GM12892 (cell line): ENCODE data around the gene ECHDC1.

ENCODE experiments used
- POLR2A ChIP-seq: IDR thresholded peaks from 2 replicates; pipeline ENCODE4 v1.6.1; 2011; ENCODE audit warnings: low read depth, low read length, control low read depth
- POLR2AphosphoS5 ChIP-seq: IDR thresholded peaks from 2 replicates; pipeline ENCODE4 v1.6.1; 2011; ENCODE audit warnings: low read depth, low read length, control low read depth
- TAF1 ChIP-seq: IDR thresholded peaks from 2 replicates; pipeline ENCODE4 v1.6.1; 2011; ENCODE audit warnings: low read depth, mild to moderate bottlenecking, control low read depth, low read length, borderline replicate concordance

DNA sequence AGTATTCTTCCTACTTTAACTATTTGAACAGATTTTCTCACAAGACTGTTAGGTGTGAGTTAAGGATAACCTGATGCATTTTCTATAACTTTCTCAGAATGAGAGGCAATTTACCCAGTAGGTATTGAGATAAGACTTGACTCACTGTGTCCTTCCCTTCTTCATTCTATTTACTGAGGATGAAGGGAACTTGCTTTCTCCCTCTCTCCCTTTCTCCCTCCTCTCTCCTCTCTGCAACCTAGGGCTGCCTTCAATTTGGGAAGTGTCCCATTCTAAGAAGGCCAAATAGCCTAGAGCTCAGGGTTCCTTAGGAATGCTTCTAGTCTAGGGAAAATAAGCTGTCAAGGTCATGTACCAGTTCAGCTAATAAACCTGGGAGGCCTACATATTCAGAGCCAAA is 3.2 kb downstream of the ECHDC1 start:
- no peak for TF ChIP-seq POLR2A
- TF ChIP-seq POLR2AphosphoS5: no peak
- no peak for TF ChIP-seq TAF1
